ENCODE measurements around the gene CISD2.
A peak's percentile ranks its signal among the peaks of the same experiment; 100 is the strongest.
"Not testable (repeated sequence)": the region's sequence is repeated elsewhere in the genome, so short reads cannot be mapped to it uniquely, and the experiment has no call there.

The CISD2 gene

DNA sequence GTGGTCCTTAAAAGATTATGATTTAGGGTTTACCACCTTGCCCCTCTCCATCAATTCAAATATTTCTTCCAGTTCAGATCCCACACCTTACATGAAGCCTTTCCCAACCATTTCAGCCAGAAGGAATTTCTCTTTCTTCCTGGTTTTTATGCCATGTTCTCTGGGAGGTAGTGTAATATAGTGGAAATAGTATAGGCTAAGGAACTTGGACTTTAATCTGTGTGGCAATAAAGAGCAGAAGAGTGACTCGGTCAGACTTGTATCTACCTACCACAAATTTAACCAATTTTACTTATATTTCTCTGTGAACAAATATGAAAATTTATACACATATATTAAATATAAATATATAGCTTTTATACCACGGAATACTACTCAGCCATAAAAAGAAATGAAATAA is 18.4 kb upstream of the CISD2 start:
- DNase-seq: no peak

DNA sequence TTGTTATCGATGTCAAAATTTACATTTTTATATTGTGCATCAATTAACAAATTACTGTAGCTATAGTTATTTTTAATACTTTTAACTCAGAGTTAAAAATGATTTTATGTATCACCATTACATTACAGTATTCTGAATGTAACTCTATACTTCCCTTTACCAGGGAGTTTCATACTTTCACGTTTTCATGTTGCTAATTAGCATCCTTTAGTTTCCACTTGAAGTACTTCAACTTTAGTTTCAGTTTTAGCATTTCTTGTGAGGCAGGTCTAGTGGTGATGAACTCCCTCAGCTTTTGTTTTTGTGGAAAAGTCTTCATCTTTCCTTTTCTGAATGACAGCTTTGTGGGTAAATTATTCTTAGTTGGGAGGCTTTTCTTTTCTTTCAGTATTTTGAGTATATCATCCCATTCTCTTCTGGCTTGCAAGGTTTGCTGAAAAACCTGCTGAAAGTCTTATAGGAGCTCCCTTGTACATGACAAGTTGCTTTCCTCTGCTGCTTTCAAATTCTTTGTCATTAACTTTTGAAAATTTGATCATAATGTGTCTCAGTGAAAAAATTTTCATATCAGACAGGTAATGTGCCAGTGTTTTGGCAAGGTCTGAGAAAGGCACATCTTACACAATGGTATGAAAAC is 9.8 kb upstream of the CISD2 start:
- DNase-seq: no peak

- no peak for DNase-seq
These were observed 8.0 kb upstream of the CISD2 start for GRCh38 chr4:102860611-102861324.

GRCh38 chr4:102862016-102862415 is 6.8 kb upstream of the CISD2 start:
- no peak for DNase-seq

GRCh38 chr4:102862747-102863146 is 6.0 kb upstream of the CISD2 start:
- DNase-seq: no peak

DNA sequence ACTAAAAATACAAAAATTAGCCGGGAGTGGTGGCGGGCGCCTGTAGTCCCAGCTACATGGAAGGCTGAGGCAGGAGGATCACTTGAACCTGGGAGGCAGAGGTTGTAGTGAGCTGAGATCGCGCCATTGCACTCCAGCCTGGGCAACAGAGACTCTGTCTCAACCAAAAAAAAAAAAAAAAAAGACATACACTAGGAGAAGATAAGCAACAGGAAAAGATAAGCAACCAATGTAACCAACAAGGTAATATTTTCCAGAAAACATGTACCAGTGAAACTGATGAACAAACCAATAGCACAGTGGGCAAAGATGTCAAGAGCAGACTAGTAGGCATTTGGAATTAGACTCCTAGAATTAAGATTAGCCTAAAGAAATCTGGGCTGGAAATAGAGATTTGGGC is 3.5 kb upstream of the CISD2 start:
- DNase-seq: not testable (repeated sequence)

DNA sequence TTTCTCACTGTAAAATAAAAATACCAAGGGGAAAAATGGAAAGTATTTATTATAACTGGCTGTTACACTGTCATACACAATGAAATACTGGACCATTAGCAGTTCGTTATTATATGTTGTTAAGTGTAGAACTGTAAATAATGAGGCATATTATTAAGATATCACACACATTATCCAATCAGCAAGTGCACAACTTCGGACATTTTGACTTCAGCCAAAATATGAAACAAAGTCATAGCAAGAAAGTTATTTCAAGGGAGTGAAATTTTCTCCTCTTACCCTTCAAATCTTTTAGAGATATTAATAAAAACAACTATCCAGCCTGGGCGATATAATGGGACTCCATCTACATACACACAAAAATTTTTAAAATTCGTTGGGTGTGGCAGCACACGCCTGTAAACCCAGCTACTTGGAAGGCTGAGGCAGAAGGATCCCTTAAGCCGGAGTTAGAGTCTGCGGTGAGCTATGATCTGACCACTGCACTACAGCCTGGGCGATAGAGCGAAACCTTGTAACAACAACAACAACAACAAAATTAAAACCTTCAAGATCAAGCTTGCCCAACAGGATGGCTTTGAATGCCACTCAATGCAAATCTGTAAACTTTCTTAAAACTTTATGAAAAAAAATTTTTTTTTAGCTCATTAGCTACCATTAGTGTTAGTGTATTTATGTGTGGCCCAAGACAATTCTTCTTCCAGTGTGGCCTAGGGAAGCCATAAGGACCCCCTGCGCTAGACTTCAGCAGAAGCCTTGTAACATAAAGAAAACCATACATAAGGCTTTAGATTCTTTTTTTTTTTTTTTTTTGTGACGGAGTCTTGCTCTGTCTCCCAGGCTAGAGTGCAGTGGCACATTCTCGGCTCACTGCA is 1.3 kb upstream of the CISD2 start:
- DNase-seq: no peak

- DNase-seq: peak; percentile 4
These were observed 525 bp upstream of the CISD2 start for GRCh38 chr4:102868153-102868780.

- peak; percentile 42 for DNase-seq
These were observed 891 bp downstream of the CISD2 start for GRCh38 chr4:102869569-102870197.

DNA sequence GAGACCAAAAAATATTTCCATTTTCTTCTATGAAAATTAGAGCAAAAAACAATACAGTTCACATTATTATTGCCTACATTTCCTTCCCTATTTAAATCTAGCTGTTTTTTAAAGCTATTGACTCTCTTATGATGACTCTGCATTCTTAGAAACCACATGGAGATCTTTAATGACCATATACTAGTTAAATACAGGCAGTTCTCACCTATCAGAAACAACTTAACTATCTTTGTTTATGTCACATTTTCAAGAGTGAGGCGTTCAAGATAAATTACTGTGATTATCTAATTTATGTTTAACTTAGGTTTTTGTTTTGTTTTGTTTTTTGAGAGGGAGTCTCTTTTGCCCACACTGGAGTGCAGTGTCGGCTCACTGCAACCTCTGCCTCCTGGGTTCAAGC is 3.0 kb downstream of the CISD2 start:
- no peak for DNase-seq

GRCh38 chr4:102877477-102878106 is 8.8 kb downstream of the CISD2 start:
- DNase-seq: not testable (repeated sequence)

DNA sequence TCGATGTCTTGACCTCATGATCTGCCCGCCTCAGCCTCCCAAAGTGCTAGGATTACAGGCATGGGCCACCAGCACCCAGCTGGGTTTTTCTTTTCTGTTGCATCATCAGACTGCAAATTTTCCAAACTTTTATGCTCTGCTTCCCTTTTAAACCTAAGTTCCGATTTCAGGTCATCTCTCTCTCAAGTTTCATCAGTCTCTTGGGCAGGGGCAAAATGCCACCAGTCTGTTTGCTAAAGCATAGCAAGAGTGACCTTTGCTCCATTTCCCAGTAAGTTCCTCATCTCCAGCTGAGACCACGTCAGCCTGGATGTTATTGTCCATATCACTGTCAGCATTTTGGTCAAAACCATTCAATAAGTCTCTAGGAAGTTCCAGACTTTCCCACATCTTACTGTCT is 9.6 kb downstream of the CISD2 start:
- not testable (repeated sequence) for DNase-seq

DNA sequence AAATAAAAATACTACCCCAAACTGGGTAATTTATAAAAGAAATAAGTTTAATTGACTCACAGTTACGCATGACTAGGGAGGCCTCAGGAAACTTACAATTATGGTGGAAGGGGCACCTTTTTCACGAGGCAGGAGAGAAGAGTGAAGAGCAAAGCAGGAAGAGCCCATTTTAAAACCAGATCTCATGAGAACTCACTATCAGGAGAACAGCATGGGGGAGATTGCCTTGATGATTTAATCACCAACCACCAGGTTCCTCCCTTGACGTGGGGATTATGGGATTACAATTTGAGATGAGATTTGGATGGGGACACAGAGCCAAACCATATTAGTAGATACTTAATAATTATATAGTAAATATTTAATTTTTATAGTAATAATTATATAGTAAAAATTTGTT is 10.1 kb downstream of the CISD2 start:
- no peak for DNase-seq

- DNase-seq: no peak
These were observed 12.6 kb downstream of the CISD2 start for GRCh38 chr4:102881343-102881742.

DNA sequence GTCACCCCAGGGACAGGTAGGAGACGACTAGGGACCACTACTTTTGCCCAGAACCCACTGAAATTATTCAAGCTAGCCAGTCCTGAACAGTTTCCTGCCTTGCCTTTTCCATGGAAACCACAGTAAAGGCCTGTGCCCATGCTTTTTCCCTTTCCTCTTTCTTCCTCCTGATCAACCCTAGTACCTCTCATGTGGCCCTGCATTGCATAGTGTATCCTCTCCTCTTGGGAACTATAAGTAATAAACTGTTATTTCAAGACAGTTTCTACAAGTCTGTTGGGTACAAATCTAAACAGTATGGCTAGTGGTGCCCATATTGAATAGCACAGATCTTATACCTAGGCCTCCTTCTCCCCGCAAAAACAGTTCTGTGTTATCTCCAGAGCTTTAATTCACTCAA is 14.5 kb downstream of the CISD2 start:
- DNase-seq: no peak

DNA sequence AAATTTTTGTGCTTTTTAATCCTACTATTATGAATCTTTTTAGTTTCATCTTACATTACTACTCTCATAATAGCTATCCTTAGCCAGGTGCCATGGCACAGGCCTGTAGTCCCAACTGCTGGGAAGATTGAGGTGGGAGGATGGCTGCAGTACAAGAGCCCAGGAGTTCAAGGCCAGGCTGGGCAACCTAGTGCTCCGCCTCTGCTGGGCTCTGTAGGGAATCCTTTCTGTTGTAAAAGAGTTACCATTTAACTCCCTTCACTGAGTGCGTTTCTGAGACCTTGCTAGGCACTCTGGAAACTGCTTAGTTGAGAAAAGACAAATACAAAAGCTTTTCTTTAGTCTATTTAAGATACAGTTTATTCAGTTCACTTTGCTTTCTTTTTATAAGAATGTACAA is 19.8 kb downstream of the CISD2 start:
- not testable (repeated sequence) for DNase-seq

GRCh38 chr4:102889866-102890265 is 21.1 kb downstream of the CISD2 start:
- DNase-seq: not testable (repeated sequence)

- not testable (repeated sequence) for DNase-seq
These were observed 27.8 kb downstream of the CISD2 start for GRCh38 chr4:102896547-102896946.

GRCh38 chr4:102897610-102898009 is 28.8 kb downstream of the CISD2 start:
- not testable (repeated sequence) for DNase-seq

DNA sequence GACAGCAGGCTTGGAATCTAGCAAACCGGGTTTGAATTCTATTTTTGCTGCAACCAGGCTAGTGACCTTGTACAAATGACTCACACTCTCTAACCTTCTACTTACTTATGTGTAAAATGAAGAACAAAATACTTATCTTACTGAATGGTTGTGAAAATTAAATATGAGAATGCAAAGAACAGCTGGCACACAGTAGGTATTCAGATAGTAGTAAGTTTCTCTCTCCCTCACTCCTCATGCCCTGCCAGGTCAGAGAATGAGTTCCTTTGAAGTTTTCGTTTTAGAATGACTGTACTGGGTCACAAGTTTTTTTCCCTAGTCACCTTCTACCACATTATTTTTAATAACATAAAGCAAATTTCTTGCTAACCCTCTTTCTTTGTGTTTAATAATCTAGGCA is 33.0 kb downstream of the CISD2 start:
- peak; percentile 12 for DNase-seq

DNA sequence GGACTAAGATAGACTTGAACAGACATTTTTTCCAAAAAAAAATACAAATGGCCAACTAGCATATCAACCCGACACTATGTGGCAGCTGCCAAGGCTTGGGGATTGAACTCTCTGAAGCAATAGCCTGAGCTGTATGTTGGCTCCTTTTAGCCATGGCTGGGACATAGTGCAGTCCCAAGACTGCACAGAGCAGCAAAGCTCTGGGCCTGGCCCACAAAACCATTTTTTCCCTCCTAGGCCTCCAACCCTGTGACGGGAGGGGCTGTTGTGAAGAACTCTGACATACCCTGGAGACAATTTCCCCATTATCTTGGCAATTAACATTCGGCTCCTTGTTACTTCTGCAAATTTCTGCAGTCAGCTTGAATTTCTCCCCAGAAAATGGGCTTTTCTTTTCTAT is 50.1 kb downstream of the CISD2 start:
- DNase-seq: no peak

- DNase-seq: not testable (repeated sequence)
These were observed 50.9 kb downstream of the CISD2 start for GRCh38 chr4:102919697-102920096.

Data from activated CD4-positive, alpha-beta T cell treated with anti-CD3 and anti-CD28 coated beads, Interleukin-2, amount 50 U/mL, for 16 hours (primary cell).